HG03064 (cell line): ENCODE measurements around the gene SUPT5H.

Experiments
- ATAC-seq: cut with Tn5 transposase; IDR thresholded peaks from one replicate; pipeline ENCODE4 v1.9.1; 2021; ENCODE audit warnings: low read depth; ENCODE audit not compliant: unreplicated experiment

Gene SUPT5H

DNA sequence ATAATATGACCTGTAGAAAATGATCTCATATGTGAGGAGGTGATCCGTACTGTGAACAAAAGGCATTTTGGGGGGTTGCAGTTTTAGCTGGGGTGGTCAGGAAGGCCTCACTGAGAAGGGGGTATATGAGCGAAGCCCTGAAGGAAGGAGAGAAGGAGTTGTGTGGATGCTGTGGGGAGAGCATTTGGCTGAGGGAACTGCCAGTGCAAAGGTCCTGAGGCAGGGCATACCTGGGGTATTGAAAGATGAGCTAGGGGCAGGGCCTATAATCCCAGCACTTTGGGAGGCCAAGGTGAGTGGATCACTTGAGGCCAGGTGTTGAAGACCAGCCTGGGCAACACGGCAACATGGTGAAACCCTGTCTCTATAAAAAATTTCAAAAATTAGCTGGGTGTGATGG, 72.0 kb downstream of the SUPT5H start:
- no peak for ATAC-seq

DNA sequence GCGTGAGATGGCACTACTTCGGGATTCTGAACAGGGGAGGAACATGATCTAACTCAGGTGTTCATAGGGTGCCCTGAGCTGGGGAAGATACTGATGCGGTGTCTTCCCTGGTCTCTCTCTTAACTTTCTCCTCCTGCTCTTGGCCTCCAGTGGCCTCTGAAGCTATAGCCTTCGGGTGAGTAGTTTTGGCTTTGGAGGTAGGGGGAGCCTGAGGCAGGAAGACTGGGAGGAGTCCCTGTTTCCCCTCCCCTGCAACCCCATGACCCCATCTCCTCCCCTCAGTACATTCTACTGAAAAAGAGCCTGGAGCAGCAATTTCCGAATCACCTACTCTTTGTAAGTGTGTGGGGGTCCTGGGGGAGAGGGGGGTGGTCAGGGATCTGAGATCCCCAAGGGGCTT, 73.1 kb downstream of the SUPT5H start:
- no peak for ATAC-seq

DNA sequence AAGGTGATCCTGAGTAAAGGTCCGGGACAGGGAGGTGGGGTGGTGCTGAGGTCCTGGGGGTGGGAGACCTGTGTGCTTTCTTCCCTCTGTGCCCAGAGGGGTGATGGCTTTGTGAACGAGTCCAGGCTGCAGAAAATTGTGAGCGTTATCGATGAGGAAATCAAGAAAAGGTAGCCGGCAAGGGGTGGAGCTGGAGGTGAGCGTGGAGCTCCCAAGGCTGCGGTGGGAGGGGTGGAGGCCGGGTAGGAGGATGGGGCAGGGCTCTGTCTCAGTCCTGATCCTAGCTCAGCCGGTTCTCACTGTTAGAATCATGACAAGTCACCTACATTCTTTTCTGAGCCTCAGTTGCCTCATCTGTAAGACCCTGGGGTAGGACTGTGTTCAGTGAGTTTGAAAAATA, 73.6 kb downstream of the SUPT5H start:
- no peak for ATAC-seq

DNA sequence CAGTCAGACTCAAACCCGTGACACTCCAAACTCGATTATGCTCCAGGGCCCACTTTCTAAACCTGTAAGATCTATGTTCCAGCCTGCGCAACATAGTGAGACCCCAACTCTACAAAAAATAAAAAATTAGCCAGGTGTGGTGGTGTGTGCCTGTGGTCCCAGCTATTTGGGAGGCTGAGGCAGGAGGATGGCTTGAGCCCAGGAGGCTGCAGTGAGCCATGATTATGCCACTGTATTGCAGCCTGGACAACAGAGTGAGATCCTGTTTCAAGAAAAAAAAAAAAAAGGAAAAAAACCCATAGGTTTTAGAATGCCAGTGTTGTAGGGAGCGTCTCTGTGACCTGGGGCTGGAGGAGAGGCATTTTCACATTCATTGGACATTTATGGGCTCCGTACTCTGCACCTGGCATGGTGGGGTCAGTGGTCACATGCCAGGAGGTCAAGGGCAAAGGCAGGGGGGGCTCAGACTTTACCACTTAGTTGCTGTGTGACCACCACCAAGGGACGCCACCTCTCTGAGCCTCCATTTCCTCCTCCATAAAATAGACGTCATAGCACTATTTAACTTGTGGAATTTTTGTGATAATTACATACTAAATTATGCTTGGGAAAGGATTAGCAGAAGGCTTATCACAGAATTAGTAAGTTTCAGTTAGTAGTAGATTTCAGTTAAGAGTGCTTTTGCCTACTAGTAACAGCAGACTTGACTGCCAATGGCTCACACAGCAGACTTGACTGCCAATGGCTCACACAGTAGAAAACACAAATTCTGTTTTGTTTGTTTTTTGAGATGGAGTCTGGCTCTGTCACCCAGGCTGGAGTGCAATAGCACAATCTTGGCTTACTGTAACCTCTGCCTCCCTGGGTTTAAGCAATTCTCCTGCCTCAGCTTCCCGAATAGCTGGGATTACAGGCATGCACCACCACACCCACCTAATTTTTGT, 75.4 kb downstream of the SUPT5H start:
- ATAC-seq = no peak

DNA sequence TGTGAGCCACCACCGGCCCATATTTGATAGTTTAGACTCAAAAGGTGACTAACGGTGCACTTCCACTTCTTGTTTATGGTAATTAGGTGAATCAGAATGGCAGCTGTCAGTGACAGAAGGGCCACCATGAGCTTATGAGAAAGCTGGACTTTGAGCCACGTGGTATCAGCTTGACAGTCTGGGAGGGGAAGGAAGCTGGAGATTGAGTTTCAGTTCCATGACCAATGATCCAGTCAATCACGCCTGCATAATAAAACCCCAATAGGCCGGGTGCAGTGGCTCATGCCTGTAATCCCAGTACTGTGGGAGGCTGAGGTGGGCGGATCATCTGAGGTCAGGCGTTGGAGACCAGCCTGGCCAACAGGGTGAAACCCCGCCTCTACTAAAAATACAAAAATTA, 79.1 kb downstream of the SUPT5H start:
- ATAC-seq = no peak

DNA sequence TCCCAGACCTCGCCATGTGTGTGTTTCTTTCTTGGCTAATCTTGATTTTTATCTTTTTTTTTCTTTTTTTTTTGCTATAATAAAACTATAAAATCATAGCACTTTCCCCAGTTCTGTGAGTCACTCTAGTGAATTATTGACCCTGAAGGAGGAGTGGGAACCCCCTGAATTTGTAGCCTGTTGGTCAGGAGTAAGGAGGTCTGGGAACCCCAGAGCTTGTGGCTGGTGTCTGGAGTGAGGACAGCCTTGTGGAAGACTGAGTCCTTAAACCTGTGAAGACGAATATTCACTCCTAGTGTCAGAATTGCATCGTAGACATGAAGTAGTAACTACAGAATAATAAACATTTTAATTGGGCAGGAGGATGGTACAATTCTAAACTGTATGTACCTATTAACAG, 79.8 kb downstream of the SUPT5H start:
- no peak for ATAC-seq
